Measurements from ENCODE around the gene CUTA. TPM values are rescaled to one million over a fixed set of nuclear protein-coding genes. Genes with fewer than 3 reads are reported as not detected.
"Not testable (repeated sequence)": the region's sequence is repeated elsewhere in the genome, so short reads cannot be mapped to it uniquely, and the experiment has no call there.

Gene CUTA
- total RNA-seq, 2 experiments from 2014 or later, result 179 to 187 TPM

GRCh38 chr6:33411632-33412005, 6.3 kb downstream of the CUTA start:
- Mint-ChIP-seq H3K27me3 (ENCODE audit: low read depth) (no peaks in the 10 kb centered on the region), H3K36me3 (ENCODE audit: low read depth) (peaks cover 62% of the 10 kb centered on the region)
- POLR2A ChIA-PET, result interaction anchor here (0.7 kb wide), 1 partner anchor 159 kb away, joined by 3 read pairs; no protein-coding TSS in a partner anchor

GRCh38 chr6:33410711-33411631, 6.9 kb downstream of the CUTA start, which contains the start of gene PHF1:
Gene PHF1 (plus strand): TSS chr6:33411014. CDS start chr6:33412264, 1,250 bp downstream.
- H3K27ac Mint-ChIP-seq, result peak within 1 kb of the TSS; percentile 97
- peaks cover 64% of the 10 kb centered on the region for H3K36me3 Mint-ChIP-seq (ENCODE audit: low read depth)
- POLR2A ChIA-PET, result interaction anchor here (0.7 to 1.6 kb wide), 9 partner anchors 8 to 160 kb away, joined by 3 to 9 read pairs (median 4); partner anchors contain the start of genes KIFC1, ZBTB22 and ZBTB9
- peak; percentile 62 for ATAC-seq
- DNase-seq, result no peak
- CTCF ChIA-PET, result interaction anchor here (1.2 kb wide), 1 partner anchor 93 kb away, joined by 3 read pairs; the partner anchor contains the start of gene ZBTB22
- peaks cover 53% of the 10 kb centered on the region for H3K4me1 Mint-ChIP-seq (ENCODE audit: low read depth)
- H3K4me3 Mint-ChIP-seq, result peak within 1 kb of the TSS; percentile 81
- H3K9me3 Mint-ChIP-seq (ENCODE audit: insufficient read depth), result no peaks in the 10 kb centered on the region
- H3K27me3 Mint-ChIP-seq (ENCODE audit: low read depth), result no peaks in the 10 kb centered on the region

More at GRCh38 chr6:33411632-33412005, 6.3 kb downstream of the CUTA start:
- no peaks in the 10 kb centered on the region for H3K9me3 Mint-ChIP-seq (ENCODE audit: insufficient read depth)
- CTCF ChIA-PET, result interaction anchor here (1.2 kb wide), 1 partner anchor 94 kb away, joined by 3 read pairs; the partner anchor contains the start of gene ZBTB22
- peak overlapping the region; percentile 74 for H3K27ac Mint-ChIP-seq
- H3K4me3 Mint-ChIP-seq, result peak overlapping the region; percentile 76
- no peak for ATAC-seq
- peaks cover 56% of the 10 kb centered on the region for H3K4me1 Mint-ChIP-seq (ENCODE audit: low read depth)
- no peak for DNase-seq

DNA sequence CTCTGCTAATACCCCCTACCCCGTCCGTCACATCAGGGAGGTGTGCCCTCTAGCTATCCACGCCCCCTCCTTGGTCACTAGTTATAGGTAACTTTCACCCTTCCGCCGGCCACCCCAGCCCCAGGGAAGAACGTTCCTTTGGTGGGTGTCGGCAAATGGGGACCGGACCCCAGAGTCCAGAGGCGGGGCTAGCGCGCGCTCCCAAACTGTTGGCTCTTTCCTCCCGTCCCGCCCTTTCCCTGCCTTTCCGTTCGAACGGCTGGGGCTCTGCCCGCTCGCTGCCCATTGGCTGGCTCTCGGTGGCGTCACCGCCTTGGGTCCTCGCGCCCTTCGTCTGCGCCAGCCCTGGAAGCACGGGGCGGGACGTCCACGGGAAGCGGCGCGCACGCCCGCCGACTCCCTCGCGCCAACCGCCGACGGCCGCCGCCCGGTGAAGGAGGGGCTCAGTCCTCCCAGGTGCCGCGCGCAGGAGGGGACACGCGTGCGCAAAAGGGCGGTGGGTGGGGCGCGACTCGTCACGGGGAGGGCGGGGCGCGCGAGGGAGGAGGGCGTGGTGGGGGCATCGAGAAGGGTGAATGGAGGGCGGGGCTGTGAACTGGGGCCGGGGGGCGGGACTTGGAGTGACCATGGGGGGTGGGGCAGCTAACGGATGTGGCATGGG, 7.7 kb downstream of the CUTA start:
- H3K9me3 Mint-ChIP-seq (ENCODE audit: insufficient read depth), result no peaks in the 10 kb centered on the region
- ChIA-PET CTCF (interaction anchor here (0.7 to 1.2 kb wide), 3 partner anchors 17 to 92 kb away, joined by 3 to 6 read pairs (median 3); partner anchors contain the start of gene ZBTB22), POLR2A (interaction anchor here (0.6 to 1.6 kb wide), 10 partner anchors 9 to 556 kb away, joined by 3 to 9 read pairs (median 4); partner anchors contain the start of genes KIFC1, PSMB9, TAP1 and ZBTB22)
- H3K36me3 Mint-ChIP-seq (ENCODE audit: low read depth), result peaks cover 64% of the 10 kb centered on the region
- DNase-seq (peak; percentile 98), ATAC-seq (peak; percentile 92)
- H3K27me3 Mint-ChIP-seq (ENCODE audit: low read depth), result no peaks in the 10 kb centered on the region
- peak overlapping the region; percentile 97 for H3K27ac Mint-ChIP-seq
- peak overlapping the region; percentile 81 for H3K4me3 Mint-ChIP-seq
- peaks cover 53% of the 10 kb centered on the region for H3K4me1 Mint-ChIP-seq (ENCODE audit: low read depth)

GRCh38 chr6:33407132-33407718, 10.7 kb downstream of the CUTA start:
- Mint-ChIP-seq H3K27me3 (ENCODE audit: low read depth) (no peaks in the 10 kb centered on the region), H3K27ac (no peak overlapping the region), H3K36me3 (ENCODE audit: low read depth) (peaks cover 64% of the 10 kb centered on the region), H3K9me3 (ENCODE audit: insufficient read depth) (no peaks in the 10 kb centered on the region), H3K4me3 (no peak overlapping the region), H3K4me1 (ENCODE audit: low read depth) (peaks cover 42% of the 10 kb centered on the region)
- ChIA-PET POLR2A (interaction anchor here (0.8 kb wide), 1 partner anchor 10 kb away, joined by 4 read pairs; no protein-coding TSS in a partner anchor), CTCF (interaction anchor here (1.0 to 1.3 kb wide), 3 partner anchors 11 to 90 kb away, joined by 3 to 6 read pairs (median 5); partner anchors contain the start of genes CUTA and ZBTB22)
- DNase-seq, result no peak
- ATAC-seq, result no peak

DNA sequence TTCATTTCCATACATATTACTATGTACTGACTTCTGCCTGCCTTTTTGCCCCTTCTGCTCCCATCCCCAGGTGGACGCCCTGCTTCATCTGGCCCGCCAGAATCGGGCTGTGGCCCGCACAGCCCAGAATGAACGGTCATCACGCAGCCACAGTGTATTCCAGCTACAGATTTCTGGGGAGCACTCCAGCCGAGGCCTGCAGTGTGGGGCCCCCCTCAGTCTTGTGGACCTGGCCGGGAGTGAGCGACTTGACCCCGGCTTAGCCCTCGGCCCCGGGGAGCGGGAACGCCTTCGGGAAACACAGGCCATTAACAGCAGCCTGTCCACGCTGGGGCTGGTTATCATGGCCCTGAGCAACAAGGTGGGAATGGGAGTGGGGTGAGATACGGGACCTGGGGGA, 11.8 kb downstream of the CUTA start:
- peak overlapping the region; percentile 58 for H3K27ac Mint-ChIP-seq
- H3K36me3 Mint-ChIP-seq (ENCODE audit: low read depth), result peaks cover 70% of the 10 kb centered on the region
- H3K4me3 Mint-ChIP-seq, result no peak overlapping the region
- ChIA-PET POLR2A (interaction anchor here (0.8 kb wide), 1 partner anchor 134 kb away, joined by 3 read pairs; the partner anchor contains the start of genes RPS18 and VPS52), CTCF (no interaction called here)
- no peak for DNase-seq
- no peaks in the 10 kb centered on the region for H3K27me3 Mint-ChIP-seq (ENCODE audit: low read depth)
- no peak for ATAC-seq
- H3K9me3 Mint-ChIP-seq (ENCODE audit: insufficient read depth), result no peaks in the 10 kb centered on the region
- peaks cover 34% of the 10 kb centered on the region for H3K4me1 Mint-ChIP-seq (ENCODE audit: low read depth)

DNA sequence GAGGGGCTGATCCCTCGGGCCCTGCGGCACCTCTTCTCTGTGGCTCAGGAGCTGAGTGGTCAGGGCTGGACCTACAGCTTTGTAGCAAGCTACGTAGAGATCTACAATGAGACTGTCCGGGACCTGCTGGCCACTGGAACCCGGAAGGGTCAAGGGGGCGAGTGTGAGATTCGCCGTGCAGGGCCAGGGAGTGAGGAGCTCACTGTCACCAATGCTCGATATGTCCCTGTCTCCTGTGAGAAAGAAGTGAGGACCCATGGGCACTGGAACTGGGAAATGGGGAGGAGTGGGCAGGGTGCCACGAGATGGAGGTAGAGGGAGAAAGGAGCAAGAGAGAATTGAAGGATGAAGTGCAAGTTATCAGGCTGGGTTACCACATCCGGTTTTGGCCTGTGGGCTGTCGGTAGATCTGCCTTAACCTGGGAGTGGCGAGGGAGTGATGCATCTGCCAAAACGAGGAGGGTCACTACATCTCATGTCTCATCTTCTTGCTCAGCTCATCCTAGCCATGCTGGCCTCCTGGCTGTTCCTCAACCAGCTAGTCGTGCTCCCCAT, 12.4 kb downstream of the CUTA start:
- H3K36me3 Mint-ChIP-seq (ENCODE audit: low read depth), result peaks cover 74% of the 10 kb centered on the region
- H3K9me3 Mint-ChIP-seq (ENCODE audit: insufficient read depth), result no peaks in the 10 kb centered on the region
- no peaks in the 10 kb centered on the region for H3K27me3 Mint-ChIP-seq (ENCODE audit: low read depth)
- ATAC-seq (no peak), DNase-seq (no peak)
- CTCF ChIA-PET, result interaction anchor here (0.6 to 0.8 kb wide), 2 partner anchors 13 to 14 kb away, joined by 3 read pairs; partner anchors contain the start of gene CUTA
- POLR2A ChIA-PET, result interaction anchor here (0.7 to 0.8 kb wide), 3 partner anchors 10 to 134 kb away, joined by 3 to 4 read pairs (median 4); partner anchors contain the start of genes B3GALT4, RPS18 and VPS52
- H3K4me3 Mint-ChIP-seq, result no peak overlapping the region
- peak overlapping the region; percentile 58 for H3K27ac Mint-ChIP-seq
- H3K4me1 Mint-ChIP-seq (ENCODE audit: low read depth), result peaks cover 34% of the 10 kb centered on the region

- H3K27me3 Mint-ChIP-seq (ENCODE audit: low read depth), result no peaks in the 10 kb centered on the region
- peaks cover 80% of the 10 kb centered on the region for H3K36me3 Mint-ChIP-seq (ENCODE audit: low read depth)
- H3K4me1 Mint-ChIP-seq (ENCODE audit: low read depth), result peaks cover 31% of the 10 kb centered on the region
- ATAC-seq (no peak), DNase-seq (no peak)
- H3K9me3 Mint-ChIP-seq (ENCODE audit: insufficient read depth), result no peaks in the 10 kb centered on the region
- H3K27ac Mint-ChIP-seq, result peak overlapping the region; percentile 31
- ChIA-PET POLR2A (interaction anchor here (0.8 kb wide), 1 partner anchor 9 kb away, joined by 4 read pairs; no protein-coding TSS in a partner anchor), CTCF (interaction anchor here (0.6 to 0.8 kb wide), 2 partner anchors 13 to 14 kb away, joined by 3 read pairs; partner anchors contain the start of gene CUTA)
- no peak overlapping the region for H3K4me3 Mint-ChIP-seq
Observed at GRCh38 chr6:33404884-33405283, 13.0 kb downstream of the CUTA start.

DNA sequence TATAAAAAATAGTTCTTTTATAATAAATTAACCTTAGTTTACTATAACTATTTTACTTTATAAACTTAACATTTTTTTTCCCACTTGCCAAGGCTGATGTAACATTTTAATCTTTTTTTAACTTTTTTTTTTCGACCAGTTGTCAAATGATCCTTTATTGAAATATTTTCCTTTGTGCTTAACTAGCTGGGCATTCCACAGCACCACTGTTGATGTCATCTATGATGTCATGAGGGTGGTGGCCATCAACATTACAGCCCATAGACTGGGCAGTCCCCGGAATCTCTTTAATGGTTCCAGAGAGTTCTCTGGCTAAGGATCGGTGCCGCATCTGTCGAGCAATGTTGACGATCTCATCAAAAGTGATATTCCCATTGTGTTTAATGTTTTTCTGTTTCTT, 18.0 kb downstream of the CUTA start:
- DNase-seq; H3K9me3 Mint-ChIP-seq (ENCODE audit: insufficient read depth); H3K27ac Mint-ChIP-seq; ATAC-seq; POLR2A ChIA-PET; CTCF ChIA-PET; H3K27me3 Mint-ChIP-seq (ENCODE audit: low read depth); H3K4me3 Mint-ChIP-seq: not testable (repeated sequence)
- Mint-ChIP-seq H3K4me1 (ENCODE audit: low read depth) (peaks cover 30% of the 10 kb centered on the region), H3K36me3 (ENCODE audit: low read depth) (peaks cover 76% of the 10 kb centered on the region)

GRCh38 chr6:33398601-33399000, 19.3 kb downstream of the CUTA start:
- H3K27me3 Mint-ChIP-seq (ENCODE audit: low read depth); H3K27ac Mint-ChIP-seq; CTCF ChIA-PET; DNase-seq; H3K4me3 Mint-ChIP-seq; POLR2A ChIA-PET; H3K9me3 Mint-ChIP-seq (ENCODE audit: insufficient read depth); ATAC-seq: not testable (repeated sequence)
- H3K36me3 Mint-ChIP-seq (ENCODE audit: low read depth), result peaks cover 75% of the 10 kb centered on the region
- H3K4me1 Mint-ChIP-seq (ENCODE audit: low read depth), result peaks cover 37% of the 10 kb centered on the region

DNA sequence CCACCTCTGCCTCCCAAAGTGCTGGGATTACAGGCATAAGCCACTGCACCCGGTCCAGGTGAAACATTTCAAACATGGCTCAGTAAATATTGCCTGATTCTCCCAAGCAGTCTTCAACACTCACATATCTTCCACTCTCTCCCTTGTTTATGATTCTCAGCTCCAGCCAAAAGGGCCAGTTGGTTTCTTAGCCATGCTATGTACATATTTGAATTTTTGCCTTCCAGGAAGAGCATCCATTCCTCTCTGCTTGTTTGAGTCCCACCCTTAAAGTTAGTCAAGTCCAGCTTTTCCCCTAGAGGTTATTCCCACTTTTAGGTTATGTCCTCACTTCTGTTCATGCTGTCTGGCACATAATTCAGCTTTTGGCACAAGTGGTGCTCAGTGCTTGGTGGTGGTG, 20.4 kb downstream of the CUTA start:
- ChIA-PET CTCF (no interaction called here), POLR2A (interaction anchor here (0.5 to 0.8 kb wide), 2 partner anchors 9 to 160 kb away, joined by 3 to 4 read pairs; no protein-coding TSS in a partner anchor)
- peak overlapping the region; percentile 22 for H3K27ac Mint-ChIP-seq
- ATAC-seq (no peak), DNase-seq (no peak)
- no peaks in the 10 kb centered on the region for H3K9me3 Mint-ChIP-seq (ENCODE audit: insufficient read depth)
- H3K4me3 Mint-ChIP-seq, result no peak overlapping the region
- peaks cover 43% of the 10 kb centered on the region for H3K4me1 Mint-ChIP-seq (ENCODE audit: low read depth)
- H3K36me3 Mint-ChIP-seq (ENCODE audit: low read depth), result peaks cover 72% of the 10 kb centered on the region
- no peaks in the 10 kb centered on the region for H3K27me3 Mint-ChIP-seq (ENCODE audit: low read depth)
